ENCODE measurements around the gene NOS3.
"Not testable (repeated sequence)": the region's sequence is repeated elsewhere in the genome, so short reads cannot be mapped to it uniquely, and the experiment has no call there.

NOS3 gene

DNA sequence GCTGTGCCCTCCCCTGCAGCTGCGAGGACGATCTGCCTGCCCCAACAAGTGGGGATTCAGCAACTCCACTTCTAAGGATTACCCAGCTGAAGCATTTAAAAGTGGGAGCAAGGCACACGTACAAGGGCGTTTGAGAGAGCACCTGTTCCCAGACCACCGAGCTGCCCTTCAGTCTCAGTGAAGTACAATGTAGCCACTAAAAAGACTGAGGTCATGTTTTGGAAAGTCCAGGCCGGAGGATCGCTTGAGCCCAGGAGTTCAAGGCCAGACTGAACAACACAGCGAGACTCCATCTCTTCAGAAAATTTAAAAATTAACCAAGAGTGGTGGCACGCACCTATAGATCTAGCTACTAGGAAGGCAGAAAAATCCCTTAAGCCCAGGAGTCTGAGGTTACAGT, 14.7 kb downstream of the NOS3 start:
- no peak for DNase-seq

DNA sequence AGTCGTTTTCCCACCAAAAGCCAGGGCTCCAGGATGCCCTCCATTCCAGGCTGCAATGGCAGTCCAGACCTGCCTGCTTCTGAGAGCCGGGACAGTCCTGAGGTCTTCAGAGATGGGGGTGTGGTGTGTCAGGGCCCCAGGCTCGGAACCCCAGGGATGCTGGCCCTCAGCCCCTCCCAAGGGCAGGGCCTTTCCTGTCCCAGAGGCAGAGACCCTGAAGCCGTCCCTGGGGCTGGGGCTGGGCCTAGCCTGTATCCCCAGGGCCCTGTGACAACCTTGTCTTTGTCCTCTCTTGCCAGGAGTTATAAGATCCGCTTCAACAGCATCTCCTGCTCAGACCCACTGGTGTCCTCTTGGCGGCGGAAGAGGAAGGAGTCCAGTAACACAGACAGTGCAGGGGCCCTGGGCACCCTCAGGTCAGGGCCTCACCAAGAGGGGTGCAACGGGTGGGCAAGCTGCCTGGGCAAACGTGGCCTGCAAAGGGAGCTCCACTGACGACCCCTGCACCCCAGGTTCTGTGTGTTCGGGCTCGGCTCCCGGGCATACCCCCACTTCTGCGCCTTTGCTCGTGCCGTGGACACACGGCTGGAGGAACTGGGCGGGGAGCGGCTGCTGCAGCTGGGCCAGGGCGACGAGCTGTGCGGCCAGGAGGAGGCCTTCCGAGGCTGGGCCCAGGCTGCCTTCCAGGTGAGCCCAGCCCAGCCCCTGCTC, 15.9 kb downstream of the NOS3 start:
- no peak for DNase-seq

- no peak for DNase-seq
These were observed 16.7 kb downstream of the NOS3 start for GRCh38 chr7:151007469-151007898.

GRCh38 chr7:151008143-151008510, 17.3 kb downstream of the NOS3 start:
- no peak for DNase-seq

GRCh38 chr7:151008511-151009323, 17.9 kb downstream of the NOS3 start:
- no peak for DNase-seq

DNA sequence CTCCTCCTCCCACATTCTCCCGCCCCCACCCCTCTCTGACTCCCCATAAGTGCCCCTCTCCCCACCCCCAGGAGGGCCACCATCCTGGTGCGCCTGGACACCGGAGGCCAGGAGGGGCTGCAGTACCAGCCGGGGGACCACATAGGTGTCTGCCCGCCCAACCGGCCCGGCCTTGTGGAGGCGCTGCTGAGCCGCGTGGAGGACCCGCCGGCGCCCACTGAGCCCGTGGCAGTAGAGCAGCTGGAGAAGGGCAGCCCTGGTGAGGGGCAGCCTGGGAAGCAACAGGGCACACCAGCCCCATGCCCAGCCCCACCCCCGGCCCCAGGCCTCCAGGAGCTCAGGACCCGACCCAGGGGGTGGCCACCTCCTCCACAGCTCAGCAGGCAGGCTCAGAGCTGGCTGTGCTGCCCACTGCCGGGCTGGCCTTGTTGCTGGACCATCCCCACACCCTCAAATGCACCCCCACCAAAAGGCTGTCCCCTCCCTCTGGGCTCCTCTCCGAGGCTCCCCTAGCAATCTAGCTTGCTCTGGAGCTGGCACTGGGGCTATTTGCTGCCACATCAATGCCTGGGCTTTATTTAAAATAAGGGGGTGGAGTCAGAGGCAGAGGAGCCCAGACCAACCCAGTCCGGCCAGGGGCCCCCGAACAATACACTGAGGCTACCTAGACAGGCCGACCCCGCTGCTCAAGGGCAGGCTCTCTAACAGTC, 18.7 kb downstream of the NOS3 start:
- no peak for DNase-seq

GRCh38 chr7:151010037-151010306, 19.2 kb downstream of the NOS3 start:
- no peak for DNase-seq

DNA sequence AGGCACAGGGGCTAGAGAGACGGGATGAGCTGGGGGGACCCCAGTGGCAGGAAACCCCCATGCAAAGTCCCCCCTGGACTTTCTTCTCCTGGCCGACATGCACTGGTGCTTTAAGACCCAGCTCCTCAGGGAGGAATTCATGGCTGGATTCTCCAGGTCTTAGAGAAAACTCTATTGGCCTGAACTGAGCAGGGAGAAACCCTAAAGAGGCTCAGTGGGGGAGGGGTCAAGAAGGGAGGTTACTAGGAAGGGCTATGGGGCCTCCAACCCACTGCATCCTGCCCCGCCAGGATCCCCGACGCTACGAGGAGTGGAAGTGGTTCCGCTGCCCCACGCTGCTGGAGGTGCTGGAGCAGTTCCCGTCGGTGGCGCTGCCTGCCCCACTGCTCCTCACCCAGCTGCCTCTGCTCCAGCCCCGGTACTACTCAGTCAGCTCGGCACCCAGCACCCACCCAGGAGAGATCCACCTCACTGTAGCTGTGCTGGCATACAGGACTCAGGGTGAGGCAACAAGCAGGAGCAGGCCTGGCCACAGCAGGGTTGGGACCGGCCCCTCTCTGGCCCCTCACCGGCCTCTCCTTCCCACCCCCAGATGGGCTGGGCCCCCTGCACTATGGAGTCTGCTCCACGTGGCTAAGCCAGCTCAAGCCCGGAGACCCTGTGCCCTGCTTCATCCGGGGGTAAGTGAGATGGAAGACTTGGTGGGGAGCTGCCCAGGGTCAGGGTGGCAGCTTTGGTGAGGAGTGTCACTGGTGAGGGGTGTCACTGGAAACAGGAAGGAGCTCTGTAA, 19.7 kb downstream of the NOS3 start:
- DNase-seq: no peak

GRCh38 chr7:151011097-151011409, 20.2 kb downstream of the NOS3 start:
- no peak for DNase-seq

GRCh38 chr7:151011616-151012015, 20.8 kb downstream of the NOS3 start:
- DNase-seq: not testable (repeated sequence)

DNA sequence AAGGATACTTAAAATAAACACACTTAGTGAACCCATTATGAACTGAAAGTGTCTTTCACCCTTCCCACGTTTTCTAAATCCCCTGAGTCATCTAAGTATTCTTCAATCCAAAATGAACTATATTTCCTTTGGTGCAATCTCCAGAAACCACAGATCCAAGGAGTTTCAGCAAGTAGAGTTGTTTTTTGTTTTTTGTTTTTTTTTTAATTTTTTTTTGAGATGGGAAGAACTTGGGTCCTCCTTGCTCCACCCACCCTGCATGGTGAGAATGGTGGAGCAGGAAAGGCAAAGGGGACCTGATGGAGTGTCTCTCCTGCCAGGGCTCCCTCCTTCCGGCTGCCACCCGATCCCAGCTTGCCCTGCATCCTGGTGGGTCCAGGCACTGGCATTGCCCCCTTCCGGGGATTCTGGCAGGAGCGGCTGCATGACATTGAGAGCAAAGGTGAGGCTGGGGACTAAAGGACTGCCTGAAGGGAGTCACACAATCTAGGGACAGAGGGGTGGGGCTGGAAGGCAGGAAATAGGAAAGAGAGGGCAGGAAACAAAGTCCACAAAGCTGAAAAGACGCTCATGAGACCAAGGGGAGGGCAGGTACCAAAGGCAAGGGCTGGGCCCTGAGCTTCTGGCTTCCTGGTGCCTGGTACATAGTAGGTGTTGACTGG, 21.3 kb downstream of the NOS3 start:
- DNase-seq: no peak

DNA sequence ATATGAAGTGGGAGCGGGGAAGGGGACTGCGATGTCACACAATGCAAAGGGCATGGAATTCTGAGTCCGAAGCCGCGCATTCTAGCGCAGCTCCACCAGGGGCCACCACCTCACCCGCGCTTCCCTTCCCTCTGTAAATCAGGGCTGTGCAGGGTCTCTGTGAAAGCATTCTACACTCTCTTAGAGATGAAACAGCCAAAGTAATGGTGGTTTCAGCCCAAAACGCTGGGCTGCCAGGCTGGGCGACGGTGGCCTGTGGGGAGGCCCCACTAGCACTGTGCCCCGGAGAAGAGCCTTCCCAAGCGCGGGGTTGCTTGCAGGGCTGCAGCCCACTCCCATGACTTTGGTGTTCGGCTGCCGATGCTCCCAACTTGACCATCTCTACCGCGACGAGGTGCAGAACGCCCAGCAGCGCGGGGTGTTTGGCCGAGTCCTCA, 22.1 kb downstream of the NOS3 start:
- DNase-seq: peak; percentile 12

GRCh38 chr7:151013356-151013732, 22.5 kb downstream of the NOS3 start:
- no peak for DNase-seq

DNA sequence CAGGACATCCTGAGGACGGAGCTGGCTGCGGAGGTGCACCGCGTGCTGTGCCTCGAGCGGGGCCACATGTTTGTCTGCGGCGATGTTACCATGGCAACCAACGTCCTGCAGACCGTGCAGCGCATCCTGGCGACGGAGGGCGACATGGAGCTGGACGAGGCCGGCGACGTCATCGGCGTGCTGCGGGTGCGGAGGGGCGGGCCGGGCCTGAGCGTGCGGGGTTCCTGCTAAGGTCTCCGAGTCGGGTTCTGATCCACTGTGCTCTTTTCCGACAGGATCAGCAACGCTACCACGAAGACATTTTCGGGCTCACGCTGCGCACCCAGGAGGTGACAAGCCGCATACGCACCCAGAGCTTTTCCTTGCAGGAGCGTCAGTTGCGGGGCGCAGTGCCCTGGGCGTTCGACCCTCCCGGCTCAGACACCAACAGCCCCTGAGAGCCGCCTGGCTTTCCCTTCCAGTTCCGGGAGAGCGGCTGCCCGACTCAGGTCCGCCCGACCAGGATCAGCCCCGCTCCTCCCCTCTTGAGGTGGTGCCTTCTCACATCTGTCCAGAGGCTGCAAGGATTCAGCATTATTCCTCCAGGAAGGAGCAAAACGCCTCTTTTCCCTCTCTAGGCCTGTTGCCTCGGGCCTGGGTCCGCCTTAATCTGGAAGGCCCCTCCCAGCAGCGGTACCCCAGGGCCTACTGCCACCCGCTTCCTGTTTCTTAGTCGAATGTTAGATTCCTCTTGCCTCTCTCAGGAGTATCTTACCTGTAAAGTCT, 23.1 kb downstream of the NOS3 start:
- no peak for DNase-seq

GRCh38 chr7:151014950-151015349, 24.1 kb downstream of the NOS3 start:
- DNase-seq: no peak

- no peak for DNase-seq
These were observed 25.1 kb downstream of the NOS3 start for GRCh38 chr7:151015967-151016366.

DNA sequence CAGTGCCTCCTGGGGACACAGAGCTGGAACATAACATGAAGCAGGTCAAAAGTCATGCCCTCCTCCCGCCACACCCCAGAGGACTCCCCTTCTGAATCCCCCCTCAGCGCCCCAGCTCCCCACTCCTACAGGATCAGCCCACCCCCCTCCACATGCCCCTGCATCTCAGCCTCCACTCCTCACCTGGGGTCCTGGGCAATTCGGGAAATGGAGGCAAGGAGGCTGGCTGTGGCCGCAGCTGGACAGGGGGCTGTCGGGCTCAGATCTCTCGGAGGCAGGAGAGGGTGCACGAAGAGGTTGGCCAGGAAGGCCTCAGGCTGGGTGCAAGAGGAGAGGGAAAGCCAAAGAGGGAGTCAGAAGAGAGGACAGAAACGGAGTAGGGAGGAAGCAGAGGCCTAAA, 25.7 kb downstream of the NOS3 start:
- no peak for DNase-seq

DNA sequence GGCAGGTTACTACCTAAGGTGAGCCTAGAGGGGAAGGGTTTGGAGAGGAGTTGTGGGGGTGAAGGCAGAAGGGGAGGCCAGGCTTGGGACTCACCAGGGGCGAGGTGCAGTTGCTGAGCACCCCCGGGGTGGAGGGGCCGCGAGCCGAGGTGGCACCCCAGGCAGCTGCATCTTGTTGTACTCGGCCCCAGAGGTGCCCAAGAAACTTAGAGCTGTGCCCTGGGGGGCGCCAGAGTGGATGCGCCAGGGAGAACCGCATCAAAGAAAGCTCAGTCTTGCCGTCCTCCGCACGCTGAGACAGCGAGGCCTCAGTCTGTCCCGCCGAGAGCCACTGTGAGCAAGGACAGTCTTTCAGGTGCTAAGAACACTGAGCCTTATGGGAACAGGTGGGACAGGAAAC, 26.1 kb downstream of the NOS3 start:
- DNase-seq: no peak

DNA sequence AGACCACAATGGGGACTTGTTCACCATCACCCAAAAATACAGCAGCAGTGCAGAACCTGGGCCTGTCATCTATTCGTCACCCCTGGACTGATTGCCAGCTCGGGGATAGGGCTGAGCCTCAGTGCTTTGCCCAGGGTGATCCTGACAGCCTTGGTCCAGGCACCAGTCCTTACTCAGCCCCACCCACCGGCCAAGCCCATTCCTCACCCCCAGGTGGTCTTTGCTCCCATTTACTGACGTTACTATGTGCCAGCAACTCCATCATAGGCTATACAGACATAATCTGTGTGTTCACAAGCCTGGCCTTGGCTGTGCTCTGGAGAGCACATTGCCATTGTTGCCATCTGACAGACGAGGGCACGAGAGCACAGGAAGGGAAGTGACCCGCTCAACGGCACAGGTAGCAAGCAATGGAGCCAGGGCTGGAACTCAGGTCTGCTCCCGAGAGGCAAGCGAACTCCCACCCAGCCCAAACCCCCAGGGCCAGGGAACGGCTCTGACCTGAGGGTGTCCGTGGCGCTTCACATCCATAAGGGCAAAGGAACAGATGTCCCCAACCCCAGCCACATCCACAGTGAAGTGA, 26.6 kb downstream of the NOS3 start:
- DNase-seq: no peak

DNA sequence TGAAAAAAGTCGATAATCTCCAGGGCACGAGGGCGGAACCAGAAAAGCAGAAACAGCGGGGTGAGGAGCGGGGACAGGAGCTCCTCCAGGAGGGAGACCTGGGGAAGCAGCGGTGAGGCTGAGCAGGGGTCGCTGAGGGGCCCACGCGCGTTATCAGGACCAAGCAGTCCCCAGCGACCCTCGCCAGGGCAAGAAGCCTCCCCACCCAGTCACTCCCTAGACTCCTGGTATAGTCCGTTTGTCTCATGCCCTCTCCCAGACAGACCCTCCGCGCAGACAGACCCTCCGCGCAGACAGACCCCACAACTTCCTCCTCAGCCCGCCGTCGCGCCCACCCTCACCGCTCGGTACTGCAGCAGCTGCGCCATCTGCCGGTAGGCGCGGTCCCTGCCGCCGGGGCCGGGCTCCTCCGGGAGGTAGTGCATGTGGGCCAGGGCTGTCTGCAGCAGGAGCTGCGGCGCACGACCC, 27.2 kb downstream of the NOS3 start:
- DNase-seq: peak; percentile 38

DNA sequence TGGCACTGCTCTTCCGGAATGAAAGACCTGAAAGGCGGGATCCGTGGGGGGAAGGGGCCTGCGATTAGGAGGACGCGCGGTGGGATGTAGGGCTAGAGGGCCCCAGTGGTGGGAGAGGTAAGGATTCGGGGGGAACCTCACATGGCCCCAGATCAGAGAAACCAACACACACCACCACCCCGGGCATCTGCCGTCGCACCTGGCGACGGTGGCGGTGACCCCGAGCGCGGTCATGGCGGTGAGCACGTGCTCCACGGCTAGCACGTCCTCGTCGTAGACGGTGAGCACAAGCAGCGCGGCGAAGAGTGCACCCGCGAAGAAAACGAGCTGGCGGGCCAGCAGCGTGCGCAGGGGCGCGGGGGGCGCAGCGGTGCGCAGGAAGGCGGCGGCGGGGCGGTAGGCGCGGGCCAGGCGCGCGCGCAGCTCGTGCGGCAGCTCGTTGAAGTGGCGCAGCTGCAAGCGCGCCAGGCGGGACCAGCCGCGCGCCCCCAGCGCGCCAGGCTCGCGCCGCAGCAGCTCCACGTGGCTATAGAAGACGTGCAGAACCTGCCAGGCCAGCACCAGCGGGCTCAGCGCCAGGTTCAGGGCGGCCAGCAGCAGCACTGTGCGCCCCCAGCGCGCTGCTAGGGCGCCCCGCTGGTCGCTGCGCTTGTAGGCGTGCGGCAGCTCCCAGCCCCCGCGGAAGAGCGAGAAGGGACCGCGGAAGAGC, 27.8 kb downstream of the NOS3 start:
- no peak for DNase-seq

Data from NCI-H2171 (cell line).